Cardiac fibroblast (primary cell): Measurements from ENCODE around the gene SP8.
"Not testable (repeated sequence)": the region's sequence is repeated elsewhere in the genome, so short reads cannot be mapped to it uniquely, and the experiment has no call there.

Source experiments
- DNase-seq, 2 donors: peaks; one replicate each; pipeline versions ENCODE4 v3.0.0 to v3.0.0-alpha.2; 2010; ENCODE audit warnings: low read depth in 2 of 2
- H3K4me3 ChIP-seq, 2 donors: replicated peaks in 1 of 2; 1 replicate in 1 of 2; 2 replicates in 1 of 2; pipeline ENCODE4 v1.5.1; 2011; ENCODE audit warnings: low read depth in 2 of 2, low read length in 2 of 2, mild to moderate bottlenecking in 2 of 2, moderate library complexity in 1 of 2
- CTCF ChIP-seq: IDR thresholded peaks from one replicate; pipeline ENCODE4 v1.5.1; 2011; ENCODE audit warnings: low read depth, mild to moderate bottlenecking, low read length, inconsistent platforms

SP8 gene

GRCh38 chr7:20827172-20827571 lies 40.5 kb upstream of the SP8 start:
- no peak overlapping the region for H3K4me3 ChIP-seq
- no peak for DNase-seq
- no peak for TF ChIP-seq CTCF

GRCh38 chr7:20826243-20826642 lies 39.6 kb upstream of the SP8 start:
- TF ChIP-seq CTCF: no peak
- H3K4me3 ChIP-seq: no peak overlapping the region
- DNase-seq: no peak

- no peak overlapping the region for H3K4me3 ChIP-seq
- TF ChIP-seq CTCF: no peak
- no peak for DNase-seq
Observed at GRCh38 chr7:20825555-20825954, 38.9 kb upstream of the SP8 start.

- not testable (repeated sequence) for DNase-seq
Observed at GRCh38 chr7:20821390-20821789, 34.7 kb upstream of the SP8 start.

GRCh38 chr7:20816372-20816959 lies 29.8 kb upstream of the SP8 start:
- no peak for TF ChIP-seq CTCF
- no peak overlapping the region for H3K4me3 ChIP-seq
- DNase-seq: no peak

More at GRCh38 chr7:20821390-20821789, 34.7 kb upstream of the SP8 start:
- H3K4me3 ChIP-seq: not testable (repeated sequence)

- H3K4me3 ChIP-seq: no peak overlapping the region
- no peak for TF ChIP-seq CTCF
- no peak for DNase-seq
Observed at GRCh38 chr7:20804345-20804744, 17.7 kb upstream of the SP8 start.

GRCh38 chr7:20799566-20800366 lies 13.1 kb upstream of the SP8 start:
- no peak for DNase-seq
- no peak overlapping the region for H3K4me3 ChIP-seq

More at GRCh38 chr7:20799566-20800366, 13.1 kb upstream of the SP8 start:
- TF ChIP-seq CTCF: no peak
